HG02840 (cell line): Measurements from ENCODE around the gene MAP2K5.

Experiments used
- ATAC-seq: cut with Tn5 transposase; IDR thresholded peaks from one replicate; pipeline ENCODE4 v1.9.1; 2021; ENCODE audit warnings: mild to moderate bottlenecking, moderate library complexity, moderate number of reproducible peaks; ENCODE audit not compliant: unreplicated experiment, low FRiP score

The MAP2K5 gene

DNA sequence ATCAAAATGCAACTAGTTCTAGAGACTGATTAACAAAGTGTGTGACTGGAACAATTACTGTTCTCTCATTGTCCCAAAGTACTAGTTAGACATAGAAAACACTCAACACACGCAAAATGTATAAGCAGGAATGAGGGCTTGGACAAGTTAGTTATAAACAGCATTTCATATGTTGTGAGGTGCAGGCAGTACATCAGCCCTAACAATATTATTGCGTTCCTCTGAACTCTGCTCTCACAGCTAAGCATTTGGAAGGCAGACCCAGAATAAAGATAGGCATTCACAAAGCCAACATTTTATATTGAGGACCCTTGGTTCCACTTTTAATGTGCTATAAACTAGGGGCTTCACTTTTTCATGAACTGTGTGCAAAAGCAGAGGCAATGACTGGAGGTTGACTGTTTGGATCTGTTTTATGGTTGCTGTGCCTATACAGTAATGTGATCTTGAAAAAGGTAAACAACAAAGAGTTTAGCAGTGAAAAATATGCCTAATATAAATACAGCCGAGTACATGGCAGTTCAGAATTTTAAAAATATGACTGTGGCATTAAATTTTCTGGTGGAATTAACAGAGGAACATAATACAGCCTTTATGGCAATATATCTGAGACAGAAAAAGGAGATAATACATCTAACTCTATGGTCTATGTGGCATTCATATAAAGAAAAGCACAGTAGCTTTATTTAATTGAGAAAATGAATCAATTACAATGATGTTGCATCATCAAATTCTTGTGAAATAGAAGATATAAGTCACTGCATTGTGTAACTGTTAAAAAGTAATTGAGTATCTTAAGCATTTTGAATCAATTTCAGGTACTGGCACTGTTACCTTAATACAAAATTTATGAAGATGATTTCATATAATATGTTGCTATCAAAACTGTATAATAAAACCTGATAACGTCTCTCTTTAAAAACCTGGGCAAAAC lies 202.8 kb downstream of the MAP2K5 start:
- ATAC-seq: no peak

DNA sequence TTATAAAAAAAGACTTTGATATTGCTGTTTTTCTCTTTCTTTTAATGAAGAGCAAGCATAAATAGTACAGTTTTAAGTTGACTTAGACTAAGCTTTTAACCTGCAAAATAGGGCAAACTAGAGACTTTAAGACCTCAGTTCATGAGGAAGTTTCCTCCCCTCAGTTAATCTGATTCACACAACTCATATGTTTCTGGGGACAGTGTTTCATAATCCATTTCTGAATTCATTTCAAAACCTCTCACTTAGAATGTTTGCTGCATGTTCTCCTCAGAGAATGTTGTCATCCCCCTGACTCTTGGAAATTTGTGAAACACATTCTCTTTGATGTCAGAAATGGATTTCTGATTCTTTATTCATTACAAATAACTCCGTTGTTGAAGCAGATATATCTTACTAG lies 203.5 kb downstream of the MAP2K5 start:
- no peak for ATAC-seq

DNA sequence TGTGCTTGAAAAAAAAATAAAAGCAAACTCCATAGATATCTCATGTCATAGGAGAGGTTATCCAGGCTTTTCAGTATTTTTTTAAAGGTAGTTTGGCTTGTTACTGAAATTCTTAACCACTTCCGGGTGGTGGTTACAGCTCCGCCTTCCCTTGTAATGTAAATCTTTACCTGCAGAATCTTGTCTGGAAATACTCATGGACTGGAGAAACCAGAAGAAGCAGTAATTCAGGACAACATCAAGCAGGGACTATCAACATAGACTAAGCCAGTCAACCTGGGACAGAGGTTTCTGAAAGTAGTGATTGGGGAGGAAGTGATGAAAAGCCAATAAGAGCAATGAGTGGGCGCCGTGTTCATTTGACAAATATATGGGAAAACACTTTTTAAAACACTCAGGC lies 203.9 kb downstream of the MAP2K5 start:
- no peak for ATAC-seq

- no peak for ATAC-seq
Measured at GRCh38 chr15:67747921-67748320, 205.4 kb downstream of the MAP2K5 start.

DNA sequence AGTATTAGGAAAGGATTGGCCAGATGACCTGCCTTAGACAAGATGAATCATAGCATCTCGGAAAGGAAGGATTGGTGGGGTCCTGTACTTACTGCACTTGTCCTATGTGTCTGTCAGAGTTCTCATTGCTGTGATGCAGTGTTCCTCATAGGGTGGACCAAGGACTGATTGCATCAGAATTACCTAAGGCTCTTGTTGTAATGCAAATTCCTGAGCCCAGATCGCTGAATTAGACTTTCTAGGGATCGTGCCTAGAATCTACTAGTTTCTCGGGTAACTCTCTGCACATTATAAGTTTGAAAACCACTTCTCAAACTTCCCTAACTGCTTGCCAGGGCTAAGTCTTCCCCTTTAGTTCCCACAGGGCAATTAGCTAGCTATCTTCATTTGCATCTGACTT lies 207.9 kb downstream of the MAP2K5 start:
- no peak for ATAC-seq

- no peak for ATAC-seq
Measured at GRCh38 chr15:67753891-67754290, 211.4 kb downstream of the MAP2K5 start.

- no peak for ATAC-seq
Measured at GRCh38 chr15:67755264-67755663, 212.8 kb downstream of the MAP2K5 start.

- ATAC-seq: no peak
Measured at GRCh38 chr15:67755936-67756335, 213.4 kb downstream of the MAP2K5 start.

DNA sequence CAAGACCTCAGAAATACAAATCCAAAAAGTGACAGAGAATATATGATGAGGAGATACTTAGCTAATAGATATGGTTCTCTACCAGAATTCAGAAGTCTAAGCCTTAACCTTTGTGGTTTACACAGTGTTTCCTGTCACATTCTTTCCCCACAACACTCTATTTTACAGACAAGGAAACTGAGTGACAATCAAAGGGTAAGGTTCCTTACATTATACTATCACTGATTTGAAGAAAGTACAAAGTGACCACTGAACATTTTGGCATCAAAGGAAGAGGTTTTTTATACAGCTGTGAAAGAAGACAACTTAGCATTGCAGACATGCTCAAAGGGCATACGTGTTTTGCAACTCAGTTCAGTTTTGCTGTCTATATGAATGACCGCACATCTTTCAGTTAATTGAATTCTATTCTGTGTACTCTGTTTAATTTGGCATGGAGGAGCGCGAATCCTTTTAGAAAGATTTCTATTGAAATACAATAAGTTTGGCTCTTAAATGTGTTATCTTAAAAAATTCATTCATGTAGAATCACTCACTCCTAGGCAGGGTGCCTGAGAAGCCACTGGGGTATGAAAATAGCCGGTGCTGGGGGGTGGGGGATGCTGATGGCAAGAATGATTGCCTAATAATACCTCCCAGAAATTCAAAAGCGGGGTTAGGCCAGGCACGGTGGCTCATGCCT lies 216.3 kb downstream of the MAP2K5 start:
- no peak for ATAC-seq

DNA sequence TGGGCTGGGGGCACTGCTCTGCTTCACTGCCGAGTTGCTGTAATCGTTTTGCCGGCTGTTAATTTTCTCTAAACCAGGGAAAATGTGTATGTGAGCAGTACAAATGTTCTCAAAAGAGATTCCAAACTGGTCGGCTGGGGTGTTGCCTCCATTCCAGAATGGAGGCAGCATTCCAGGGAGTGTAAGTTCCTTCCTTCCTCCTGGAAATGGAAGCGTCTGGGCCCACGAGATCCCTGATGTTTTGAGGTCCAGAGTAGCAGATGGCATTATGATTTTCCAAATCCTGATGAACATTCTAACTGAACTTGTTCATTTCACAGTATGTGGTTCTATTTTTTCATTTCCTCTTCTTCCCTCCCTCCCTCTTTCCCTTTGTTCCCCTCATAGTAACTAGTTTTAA lies 218.4 kb downstream of the MAP2K5 start:
- no peak for ATAC-seq

GRCh38 chr15:67761343-67761742 lies 218.8 kb downstream of the MAP2K5 start:
- no peak for ATAC-seq

DNA sequence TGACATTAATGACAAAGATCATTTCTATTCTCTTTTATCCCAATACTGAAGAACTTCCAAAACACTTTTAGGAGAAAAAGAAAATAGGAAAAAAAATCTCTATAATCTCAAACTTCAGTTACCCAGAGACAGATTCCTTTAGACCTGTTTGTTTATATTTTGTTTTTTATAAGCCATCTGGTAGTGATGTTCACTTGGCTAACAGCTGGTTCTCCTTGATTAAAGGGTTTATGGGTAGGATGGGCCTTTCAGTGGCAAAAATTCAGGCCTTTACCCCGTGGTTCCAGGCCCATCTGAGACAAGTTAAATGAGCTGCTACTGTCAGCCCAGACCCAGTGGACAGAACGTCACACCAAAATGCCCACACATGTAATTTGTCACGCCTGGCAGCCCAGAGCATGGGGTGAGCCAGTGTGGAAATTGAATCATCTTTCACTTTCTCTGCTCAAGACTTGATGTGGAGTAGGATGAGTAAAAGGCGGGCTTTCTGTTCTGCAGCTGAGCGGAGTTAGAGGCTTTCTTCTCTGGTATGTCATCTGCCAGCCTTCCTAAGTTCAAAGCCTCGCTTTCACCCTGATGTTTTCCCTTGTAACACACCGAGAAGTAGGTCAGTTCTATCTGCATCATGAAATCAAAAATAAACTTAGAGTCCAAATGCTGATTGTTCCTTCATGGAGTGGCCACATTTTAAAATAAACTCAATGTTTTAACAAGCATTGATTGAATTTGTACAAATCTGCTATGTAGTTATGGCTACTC lies 220.3 kb downstream of the MAP2K5 start:
- ATAC-seq: no peak

DNA sequence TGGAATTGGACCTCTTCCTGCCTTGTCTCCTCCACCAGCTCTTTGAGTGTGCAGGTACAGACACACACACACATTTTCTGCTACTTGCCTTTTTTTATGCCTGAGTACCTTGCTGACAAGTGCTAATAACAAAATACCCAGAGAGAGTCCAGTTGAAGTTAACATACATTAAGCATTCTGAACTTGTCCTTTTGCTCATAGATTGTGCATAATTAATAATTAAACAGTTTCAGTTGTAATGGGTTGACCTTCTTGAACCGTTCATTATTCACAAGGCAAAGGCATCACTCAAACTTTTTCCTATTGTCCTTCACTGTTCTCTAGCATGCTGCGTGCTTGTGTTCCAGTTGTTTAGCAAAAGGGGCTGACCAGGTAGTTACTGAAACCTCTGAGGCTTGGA lies 223.2 kb downstream of the MAP2K5 start:
- no peak for ATAC-seq

DNA sequence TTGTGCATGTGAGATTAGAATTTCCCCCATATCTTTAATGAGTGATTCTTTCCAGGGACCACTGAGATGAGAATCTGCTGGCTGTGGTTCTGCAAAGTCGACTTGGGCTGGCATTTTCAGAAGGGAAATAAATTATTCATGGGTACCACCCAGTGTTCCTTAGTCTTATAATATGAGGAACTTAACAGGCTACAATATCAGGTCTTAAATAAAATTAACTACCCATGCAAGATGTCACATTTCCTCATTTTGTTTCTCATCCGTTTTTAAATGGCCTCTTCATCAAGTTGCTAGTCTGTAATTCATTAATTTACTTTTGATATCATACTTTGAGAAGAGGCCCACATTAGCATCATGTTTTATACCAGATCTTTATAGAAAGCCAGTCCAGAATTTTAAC lies 224.5 kb downstream of the MAP2K5 start:
- no peak for ATAC-seq

- no peak for ATAC-seq
Measured at GRCh38 chr15:67768313-67768977, 225.9 kb downstream of the MAP2K5 start.

DNA sequence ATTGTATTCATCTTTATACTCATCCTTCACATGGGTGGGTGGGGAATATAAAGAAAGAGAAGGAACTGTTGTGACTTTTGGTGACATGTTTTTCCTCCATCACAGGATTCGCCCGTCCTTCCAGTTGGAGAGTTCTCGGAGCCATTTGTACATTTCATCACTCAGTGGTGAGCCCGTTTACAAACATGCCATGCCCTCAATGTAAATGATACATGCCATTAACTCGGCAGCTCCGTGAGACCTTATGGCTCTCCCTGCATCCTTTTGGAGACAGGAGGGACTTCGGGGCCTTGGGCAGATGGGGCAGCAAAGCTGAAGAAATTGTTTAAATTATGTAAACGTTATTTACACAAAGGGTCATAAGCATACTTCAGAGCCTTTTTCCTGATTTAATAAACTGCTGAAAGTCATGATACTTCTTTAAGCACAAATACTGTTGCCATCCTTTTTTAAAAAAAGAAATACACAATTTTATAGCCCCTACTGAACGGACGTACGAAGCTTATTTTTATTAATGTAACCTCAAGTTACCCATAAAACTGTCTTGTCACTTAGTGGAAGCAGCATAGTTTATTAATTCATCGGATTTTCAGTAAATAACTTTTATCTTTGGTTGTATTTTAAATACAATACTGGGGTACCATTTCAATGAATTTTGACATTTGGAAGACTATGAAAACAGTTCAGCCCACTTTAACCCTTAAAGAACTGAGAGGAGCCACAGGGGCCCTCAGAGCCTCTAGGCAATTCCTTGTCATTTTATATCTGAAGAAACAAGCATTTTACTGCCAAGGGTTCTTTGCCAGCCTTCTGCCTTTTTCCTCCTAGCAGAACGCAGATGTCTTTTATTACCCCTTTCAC lies 227.2 kb downstream of the MAP2K5 start:
- no peak for ATAC-seq

- no peak for ATAC-seq
Measured at GRCh38 chr15:67770358-67770628, 227.8 kb downstream of the MAP2K5 start.

DNA sequence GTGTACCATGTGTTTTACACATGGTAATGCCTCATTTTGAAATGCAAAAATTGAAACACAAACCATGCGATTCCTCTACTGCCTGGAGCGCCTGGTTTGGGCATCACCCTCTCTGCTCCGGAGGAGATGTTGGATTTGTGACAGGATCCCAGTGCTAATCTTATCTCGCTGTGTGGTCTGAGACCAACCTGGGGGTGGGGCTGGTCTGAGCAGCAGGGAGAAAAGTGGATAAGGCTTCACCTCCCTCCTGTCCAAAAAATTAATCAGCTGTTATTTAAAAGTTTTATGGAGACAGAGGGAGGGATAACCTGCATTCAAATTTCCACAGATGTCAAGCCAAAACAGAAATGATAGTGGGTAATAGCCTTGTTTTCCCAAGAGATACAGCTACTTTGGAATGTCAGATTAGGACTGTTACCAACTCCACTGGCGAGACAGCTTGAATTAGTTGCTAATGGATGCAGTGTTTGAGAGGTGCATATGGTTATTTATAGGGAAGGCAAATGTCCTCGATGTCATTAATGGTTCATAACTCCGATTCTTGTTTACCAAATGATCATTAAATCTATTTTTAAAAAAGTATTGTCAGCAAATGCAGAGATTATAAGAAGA lies 228.8 kb downstream of the MAP2K5 start:
- no peak for ATAC-seq

GRCh38 chr15:67774626-67775025 lies 232.1 kb downstream of the MAP2K5 start:
- ATAC-seq: no peak
